ENCODE results near the gene ST3GAL5. TPM values are rescaled to one million over a fixed set of nuclear protein-coding genes. Genes with fewer than 3 reads are reported as not detected.

Gene ST3GAL5
- total and polyA plus RNA-seq, 8 donors: 4.1 to 84.2 (median 11.8) TPM

- Histone ChIP-seq H3K9me3 (no peaks in the 10 kb centered on the region), H3K4me3 (no peak overlapping the region), H3K4me1 (peaks cover 0 to 18% (median 5%) of the 10 kb centered on the region in 4 donors), H3K36me3 (peaks cover 0 to 16% (median 10%) of the 10 kb centered on the region in 4 donors), H3K27ac (no peak overlapping the region), H3K27me3 (no peaks in the 10 kb centered on the region)
- intact Hi-C loops (cut with DNase I; ENCODE audit: low total_unique reads): no loop called here
- TF ChIP-seq CTCF (IDR thresholded peaks at IDR 0.05): no peak
- 88 to 95% (median 93%) methylated on average over 3 of the region's 3 CpGs for WGBS, 5 donors
- no peak for DNase-seq
These were observed 22.6 kb downstream of the ST3GAL5 start for GRCh38 chr2:85866165-85866659.

GRCh38 chr2:85865539-85866164 is 23.1 kb downstream of the ST3GAL5 start:
- intact Hi-C loops (cut with DNase I; ENCODE audit: low total_unique reads): no loop called here
- Histone ChIP-seq H3K36me3 (peaks cover 0 to 20% (median 14%) of the 10 kb centered on the region in 4 donors), H3K9me3 (no peaks in the 10 kb centered on the region), H3K4me3 (no peak overlapping the region), H3K4me1 (peaks cover 0 to 18% (median 5%) of the 10 kb centered on the region in 4 donors), H3K27ac (no peak overlapping the region), H3K27me3 (no peaks in the 10 kb centered on the region)
- no peak for DNase-seq
- 72 to 86% (median 80%) methylated on average over 6 of the region's 6 CpGs for WGBS, 5 donors
- TF ChIP-seq POLR2AphosphoS5 (IDR thresholded peaks at IDR 0.05): no peak
- TF ChIP-seq CTCF (IDR thresholded peaks at IDR 0.05): no peak
- TF ChIP-seq EP300 (IDR thresholded peaks at IDR 0.05): no peak

GRCh38 chr2:85864654-85865053 is 24.1 kb downstream of the ST3GAL5 start:
- intact Hi-C loops (cut with DNase I; ENCODE audit: low total_unique reads): no loop called here
- no peaks in the 10 kb centered on the region for H3K27me3 ChIP-seq
- no peak overlapping the region for H3K4me3 ChIP-seq
- DNase-seq: no peak
- WGBS, 5 donors: 91 to 98% (median 95%) methylated on average over 2 of the region's 2 CpGs
- peaks cover 0 to 18% (median 5%) of the 10 kb centered on the region in 4 donors for H3K4me1 ChIP-seq
- H3K36me3 ChIP-seq: peaks cover 0 to 30% (median 22%) of the 10 kb centered on the region in 4 donors
- TF ChIP-seq CTCF (IDR thresholded peaks at IDR 0.05): no peak
- no peak for TF ChIP-seq POLR2AphosphoS5 (IDR thresholded peaks at IDR 0.05)
- no peak for TF ChIP-seq POLR2A (IDR thresholded peaks at IDR 0.05)
- TF ChIP-seq EP300 (IDR thresholded peaks at IDR 0.05): no peak
- no peak overlapping the region for H3K27ac ChIP-seq
- no peaks in the 10 kb centered on the region for H3K9me3 ChIP-seq

GRCh38 chr2:85862426-85862825 is 26.4 kb downstream of the ST3GAL5 start:
- intact Hi-C loops (cut with DNase I; ENCODE audit: low total_unique reads): no loop called here
- WGBS, 5 donors: 52 to 68% (median 60%) methylated on average over 5 of the region's 5 CpGs
- no peak overlapping the region for H3K4me3 ChIP-seq
- H3K27ac ChIP-seq: peak overlapping the region in 1 of 5 donors; percentile 8
- H3K36me3 ChIP-seq: peaks cover 0 to 52% (median 35%) of the 10 kb centered on the region in 4 donors
- TF ChIP-seq CTCF (IDR thresholded peaks at IDR 0.05) (no peak), POLR2AphosphoS5 (IDR thresholded peaks at IDR 0.05) (no peak), EP300 (IDR thresholded peaks at IDR 0.05) (no peak), POLR2A (IDR thresholded peaks at IDR 0.05) (no peak)
- no peaks in the 10 kb centered on the region for H3K27me3 ChIP-seq
- peaks cover 0 to 18% (median 5%) of the 10 kb centered on the region in 4 donors for H3K4me1 ChIP-seq
- H3K9me3 ChIP-seq: no peaks in the 10 kb centered on the region
- no peak for DNase-seq
